Measurements from ENCODE around the gene GLI2.

GLI2 gene

DNA sequence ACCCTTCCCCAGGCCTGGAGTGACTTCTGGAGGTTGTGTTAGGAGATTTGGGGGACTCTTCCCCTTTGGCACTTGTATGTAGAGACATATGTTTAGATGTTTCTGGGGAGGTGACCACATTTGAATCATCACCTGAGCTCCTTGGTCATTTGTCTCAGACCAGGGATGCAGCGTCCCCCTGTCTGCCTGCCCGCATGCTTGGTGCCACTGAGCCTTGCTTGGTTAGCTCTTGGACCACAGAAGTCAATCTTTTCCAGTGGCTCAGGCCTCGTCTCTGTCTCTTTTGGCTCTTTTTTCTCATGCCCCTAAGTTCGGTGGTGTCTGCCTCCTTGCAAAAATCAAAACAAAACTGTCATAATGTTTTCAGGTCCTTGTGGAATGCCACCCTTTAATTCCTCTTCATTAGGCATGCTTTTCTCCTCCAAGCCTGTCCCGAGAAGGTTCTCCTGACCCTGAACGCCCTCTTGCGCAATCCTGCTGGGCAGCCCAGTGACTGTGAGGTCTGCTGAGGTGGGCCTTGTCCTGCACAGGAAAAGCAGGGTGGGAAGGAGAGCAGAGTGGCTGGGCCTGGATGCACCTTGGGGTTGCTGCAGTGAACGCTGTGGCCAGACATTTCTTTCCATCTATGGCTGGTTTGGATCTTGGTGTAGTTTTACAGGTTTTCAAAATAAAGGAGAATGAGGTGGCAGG, 24.9 kb downstream of the GLI2 start:
- FAIRE-seq, result no peak

DNA sequence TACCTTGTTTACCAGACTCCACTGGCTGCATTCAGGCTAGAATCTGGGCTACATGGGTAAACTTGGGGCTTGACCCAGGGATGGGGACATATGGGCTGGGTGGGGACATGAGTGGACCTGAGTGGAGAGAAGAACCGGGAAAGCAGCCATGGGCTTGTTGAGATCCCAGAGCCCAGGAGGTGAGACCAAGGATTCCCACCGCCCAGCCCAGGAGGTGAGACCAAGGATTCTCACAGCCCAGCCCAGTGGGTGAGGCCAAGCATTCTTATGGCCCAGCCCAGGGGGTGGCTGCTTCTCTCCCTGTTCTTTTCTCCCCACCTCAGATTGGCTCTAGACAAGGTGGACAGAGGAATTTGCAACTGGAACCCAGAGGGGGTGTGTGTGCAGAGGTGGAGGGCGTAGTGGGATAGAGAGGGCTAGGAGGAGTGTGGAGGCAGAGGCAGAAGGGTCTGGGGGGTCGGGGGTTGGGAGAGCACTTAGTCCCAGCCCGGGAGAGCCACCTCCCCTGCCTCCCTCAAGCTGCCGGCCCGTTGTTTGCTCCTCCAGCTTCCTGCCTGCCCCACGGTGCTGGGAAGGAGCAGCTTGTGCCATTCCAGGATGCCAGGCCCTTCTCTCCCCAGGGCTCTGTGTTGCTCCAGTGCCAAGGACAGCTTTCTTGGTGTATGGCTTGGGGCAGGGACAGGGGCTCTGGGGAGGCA, 25.6 kb downstream of the GLI2 start:
- no peak for TF ChIP-seq PAX5 (IDR thresholded peaks at IDR 0.05; ENCODE audit: insufficient read depth, low read length, severe bottlenecking)
- DNase-seq (ENCODE audit: insufficient read length, low spot score) (no peak), FAIRE-seq (no peak)

More for the DNA sequence above, 24.9 kb downstream of the GLI2 start:
- TF ChIP-seq POLR2A (IDR thresholded peaks at IDR 0.05; ENCODE audit: low read depth, low read length), result no peak
- TF ChIP-seq PAX5 (IDR thresholded peaks at IDR 0.05; ENCODE audit: insufficient read depth, low read length, severe bottlenecking), result no peak
- TF ChIP-seq SPI1 (IDR thresholded peaks at IDR 0.05; ENCODE audit: low read depth, low read length), result no peak
- TF ChIP-seq POLR2AphosphoS5 (IDR thresholded peaks at IDR 0.05; ENCODE audit: low read depth, low read length), result no peak
- no peak for TF ChIP-seq POU2F2 (IDR thresholded peaks at IDR 0.05; ENCODE audit: low read depth, low read length)
- TF ChIP-seq TAF1 (IDR thresholded peaks at IDR 0.05; ENCODE audit: low read depth, low read length), result no peak
- no peak for DNase-seq (ENCODE audit: insufficient read length, low spot score)

DNA sequence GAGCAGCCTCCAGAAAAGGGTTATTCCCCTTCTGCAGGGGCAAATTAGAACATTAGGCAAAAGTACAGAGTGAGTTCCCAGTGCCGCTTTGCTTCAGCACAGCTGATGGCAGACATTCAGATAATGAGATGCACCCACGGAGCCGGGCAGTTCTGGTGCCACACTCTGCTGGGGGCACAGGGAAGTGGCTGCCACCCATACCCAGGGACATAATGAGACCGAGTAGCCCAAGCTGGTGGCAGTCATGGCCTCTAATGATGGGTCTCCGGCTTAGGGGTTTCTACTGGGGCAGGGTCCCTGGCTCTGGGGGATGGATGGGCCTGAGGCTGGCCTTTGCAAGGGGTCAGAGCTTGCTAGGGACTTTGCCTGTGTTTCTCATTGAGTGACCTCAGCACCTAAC, 26.2 kb downstream of the GLI2 start:
- TF ChIP-seq POLR2A (IDR thresholded peaks at IDR 0.05; ENCODE audit: low read depth, low read length), result no peak
- TF ChIP-seq PAX5 (IDR thresholded peaks at IDR 0.05; ENCODE audit: insufficient read depth, low read length, severe bottlenecking), result no peak
- TF ChIP-seq SPI1 (IDR thresholded peaks at IDR 0.05; ENCODE audit: low read depth, low read length), result no peak
- TF ChIP-seq TAF1 (IDR thresholded peaks at IDR 0.05; ENCODE audit: low read depth, low read length), result no peak
- no peak for TF ChIP-seq POU2F2 (IDR thresholded peaks at IDR 0.05; ENCODE audit: low read depth, low read length)
- TF ChIP-seq POLR2AphosphoS5 (IDR thresholded peaks at IDR 0.05; ENCODE audit: low read depth, low read length), result no peak

DNA sequence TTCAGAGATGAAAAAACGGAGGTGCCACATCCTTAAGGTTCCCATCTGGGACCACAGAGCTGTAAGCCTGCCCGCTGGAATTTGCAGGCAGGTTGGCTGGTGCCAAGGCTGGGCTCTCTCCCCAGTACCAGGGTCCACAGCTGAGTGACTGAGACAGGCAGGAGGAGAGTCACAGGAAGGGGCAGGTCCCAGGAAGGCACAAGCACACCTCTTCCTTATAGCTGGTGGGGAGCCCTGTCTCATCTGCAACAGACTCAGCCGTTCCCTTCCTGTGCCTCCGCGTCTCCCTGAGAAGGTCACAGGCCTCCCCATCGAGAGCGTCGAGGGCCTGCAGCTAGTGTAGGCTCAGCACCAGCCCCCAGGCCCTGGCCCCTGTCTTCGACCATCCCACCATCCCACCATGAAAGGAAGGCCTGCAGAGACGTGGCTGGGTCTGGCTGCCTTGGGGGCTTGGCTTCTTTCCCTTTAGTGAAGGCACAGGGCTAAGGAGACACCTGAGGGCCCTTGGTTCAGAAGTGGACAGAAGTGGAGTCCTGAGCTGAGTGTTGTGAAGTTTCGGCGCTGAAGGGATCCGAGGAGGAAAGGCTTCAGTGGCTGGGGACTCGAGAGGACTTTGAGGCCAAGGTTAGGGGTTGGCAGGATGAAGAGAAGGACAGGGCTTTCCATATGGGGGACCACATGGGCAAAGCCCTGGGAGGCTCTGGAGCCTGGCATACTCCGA, 26.8 kb downstream of the GLI2 start:
- TF ChIP-seq POU2F2 (IDR thresholded peaks at IDR 0.05; ENCODE audit: low read depth, low read length), result no peak
- TF ChIP-seq POLR2AphosphoS5 (IDR thresholded peaks at IDR 0.05; ENCODE audit: low read depth, low read length), result no peak
- no peak for TF ChIP-seq SPI1 (IDR thresholded peaks at IDR 0.05; ENCODE audit: low read depth, low read length)
- no peak for TF ChIP-seq PAX5 (IDR thresholded peaks at IDR 0.05; ENCODE audit: insufficient read depth, low read length, severe bottlenecking)
- TF ChIP-seq TAF1 (IDR thresholded peaks at IDR 0.05; ENCODE audit: low read depth, low read length), result no peak
- no peak for TF ChIP-seq POLR2A (IDR thresholded peaks at IDR 0.05; ENCODE audit: low read depth, low read length)
- DNase-seq (ENCODE audit: insufficient read length, low spot score) (no peak), FAIRE-seq (no peak)

More for the DNA sequence above, 26.2 kb downstream of the GLI2 start:
- DNase-seq (ENCODE audit: insufficient read length, low spot score) (no peak), FAIRE-seq (no peak)

DNA sequence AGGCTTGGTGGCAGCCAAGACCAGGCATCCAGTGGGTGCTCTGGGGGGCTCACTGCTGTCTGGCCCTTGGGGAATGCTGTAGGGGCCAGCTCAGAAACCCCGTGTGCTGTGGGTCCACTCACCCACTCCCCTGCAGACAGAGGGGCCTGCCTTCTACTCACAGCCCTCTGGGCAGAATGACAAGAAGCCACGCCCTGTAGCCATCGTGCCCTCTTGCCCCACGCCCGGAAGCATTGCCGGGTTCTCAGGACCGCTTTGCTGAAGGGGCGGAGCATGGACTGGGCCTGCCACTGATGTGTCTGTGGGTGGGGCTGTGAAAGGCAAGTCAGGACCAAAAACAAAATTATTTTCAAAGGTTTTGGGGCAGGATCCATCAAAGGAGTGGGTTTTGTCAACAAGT, 27.8 kb downstream of the GLI2 start:
- DNase-seq (ENCODE audit: insufficient read length, low spot score) (no peak), FAIRE-seq (no peak)
- TF ChIP-seq TAF1 (IDR thresholded peaks at IDR 0.05; ENCODE audit: low read depth, low read length) (no peak), PAX5 (IDR thresholded peaks at IDR 0.05; ENCODE audit: insufficient read depth, low read length, severe bottlenecking) (no peak), SPI1 (IDR thresholded peaks at IDR 0.05; ENCODE audit: low read depth, low read length) (no peak), POLR2A (IDR thresholded peaks at IDR 0.05; ENCODE audit: low read depth, low read length) (no peak)

DNA sequence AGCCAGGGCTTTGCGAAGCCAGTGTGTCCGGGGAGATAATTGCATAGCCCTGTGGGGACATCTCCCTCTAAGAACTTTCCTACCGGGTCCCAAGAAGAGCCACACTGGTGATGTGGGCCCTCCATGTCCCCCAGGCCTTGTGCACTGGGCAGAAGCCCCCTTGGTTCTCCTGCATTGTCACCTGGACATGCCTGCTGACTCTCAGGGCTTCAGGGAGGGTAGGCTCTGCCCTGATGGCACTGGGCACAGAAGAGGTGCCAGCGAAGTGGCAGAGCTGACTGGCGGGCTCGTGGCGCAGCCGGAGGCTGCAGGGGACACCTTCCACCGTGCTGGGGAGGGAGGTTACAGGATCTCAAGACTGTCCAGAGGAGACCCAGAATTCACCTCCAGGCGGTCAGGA, 28.3 kb downstream of the GLI2 start:
- TF ChIP-seq PAX5 (IDR thresholded peaks at IDR 0.05; ENCODE audit: insufficient read depth, low read length, severe bottlenecking), result no peak
- TF ChIP-seq POU2F2 (IDR thresholded peaks at IDR 0.05; ENCODE audit: low read depth, low read length), result no peak
- no peak for TF ChIP-seq POLR2AphosphoS5 (IDR thresholded peaks at IDR 0.05; ENCODE audit: low read depth, low read length)
- TF ChIP-seq SPI1 (IDR thresholded peaks at IDR 0.05; ENCODE audit: low read depth, low read length), result no peak
- no peak for TF ChIP-seq POLR2A (IDR thresholded peaks at IDR 0.05; ENCODE audit: low read depth, low read length)
- no peak for TF ChIP-seq TAF1 (IDR thresholded peaks at IDR 0.05; ENCODE audit: low read depth, low read length)
- DNase-seq (ENCODE audit: insufficient read length, low spot score) (no peak), FAIRE-seq (no peak)

DNA sequence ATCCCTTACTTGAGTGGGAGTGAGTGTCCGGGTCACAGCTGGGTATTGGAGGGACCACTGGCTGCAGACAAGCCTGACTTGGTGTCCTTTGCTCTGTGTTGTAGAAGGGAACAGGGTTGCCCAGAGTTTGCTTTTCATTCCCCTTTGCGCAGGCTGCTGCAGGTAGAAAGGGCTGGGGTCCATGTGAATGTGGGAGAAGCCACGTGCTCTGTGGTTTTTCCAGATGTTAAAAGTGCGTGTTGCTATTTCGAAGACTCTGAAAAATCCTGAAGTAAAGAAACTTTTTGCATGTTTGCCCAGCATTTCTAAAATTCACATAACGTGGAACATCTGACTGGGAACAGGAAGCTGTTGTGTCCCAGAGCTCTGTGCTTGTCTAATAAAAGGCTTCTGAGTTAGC, 28.8 kb downstream of the GLI2 start:
- TF ChIP-seq PAX5 (IDR thresholded peaks at IDR 0.05; ENCODE audit: insufficient read depth, low read length, severe bottlenecking) (no peak), POU2F2 (IDR thresholded peaks at IDR 0.05; ENCODE audit: low read depth, low read length) (no peak), TAF1 (IDR thresholded peaks at IDR 0.05; ENCODE audit: low read depth, low read length) (no peak), POLR2AphosphoS5 (IDR thresholded peaks at IDR 0.05; ENCODE audit: low read depth, low read length) (no peak), SPI1 (IDR thresholded peaks at IDR 0.05; ENCODE audit: low read depth, low read length) (no peak), POLR2A (IDR thresholded peaks at IDR 0.05; ENCODE audit: low read depth, low read length) (no peak)
- FAIRE-seq (no peak), DNase-seq (ENCODE audit: insufficient read length, low spot score) (no peak)

DNA sequence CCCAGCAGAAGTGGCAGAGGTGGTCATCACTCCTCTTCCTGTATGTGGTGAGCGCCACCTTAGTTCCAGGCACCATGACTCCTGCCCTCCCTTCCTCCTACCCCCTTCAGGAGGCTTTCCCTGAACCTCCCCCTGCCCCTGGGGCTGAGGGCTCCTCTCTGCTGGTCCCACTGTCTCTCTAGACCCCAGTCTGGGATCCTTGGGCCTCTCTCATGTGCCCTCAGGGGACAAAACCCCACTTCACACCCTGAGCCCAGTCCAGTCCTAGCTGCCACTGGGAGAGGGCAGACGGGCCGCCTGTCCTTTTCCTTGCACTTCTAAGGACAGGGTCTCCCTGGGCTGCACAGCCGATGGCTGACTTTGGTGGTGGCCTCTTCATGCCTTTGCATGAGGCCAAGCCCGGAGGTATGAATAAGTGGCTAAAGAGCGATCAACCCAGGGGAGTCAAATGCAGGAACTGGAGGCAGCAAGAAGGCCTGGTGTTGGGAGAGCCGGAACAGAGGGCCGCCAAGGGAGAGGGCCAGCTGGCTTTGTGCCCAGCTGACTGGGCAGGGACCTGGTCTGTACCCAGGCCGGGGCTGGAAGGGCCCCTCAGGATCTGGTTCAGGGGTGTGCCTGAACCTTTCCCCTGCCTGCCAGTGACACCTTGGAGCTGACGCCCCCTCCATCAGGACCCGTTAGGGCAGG, 29.5 kb downstream of the GLI2 start:
- FAIRE-seq, result no peak

More for the DNA sequence above, 29.5 kb downstream of the GLI2 start:
- TF ChIP-seq SPI1 (IDR thresholded peaks at IDR 0.05; ENCODE audit: low read depth, low read length) (no peak), POLR2AphosphoS5 (IDR thresholded peaks at IDR 0.05; ENCODE audit: low read depth, low read length) (no peak), PAX5 (IDR thresholded peaks at IDR 0.05; ENCODE audit: insufficient read depth, low read length, severe bottlenecking) (no peak), POLR2A (IDR thresholded peaks at IDR 0.05; ENCODE audit: low read depth, low read length) (no peak), POU2F2 (IDR thresholded peaks at IDR 0.05; ENCODE audit: low read depth, low read length) (no peak), TAF1 (IDR thresholded peaks at IDR 0.05; ENCODE audit: low read depth, low read length) (no peak)
- no peak for DNase-seq (ENCODE audit: insufficient read length, low spot score)
